ENCODE measurements around the gene RASGRF1.

DNA sequence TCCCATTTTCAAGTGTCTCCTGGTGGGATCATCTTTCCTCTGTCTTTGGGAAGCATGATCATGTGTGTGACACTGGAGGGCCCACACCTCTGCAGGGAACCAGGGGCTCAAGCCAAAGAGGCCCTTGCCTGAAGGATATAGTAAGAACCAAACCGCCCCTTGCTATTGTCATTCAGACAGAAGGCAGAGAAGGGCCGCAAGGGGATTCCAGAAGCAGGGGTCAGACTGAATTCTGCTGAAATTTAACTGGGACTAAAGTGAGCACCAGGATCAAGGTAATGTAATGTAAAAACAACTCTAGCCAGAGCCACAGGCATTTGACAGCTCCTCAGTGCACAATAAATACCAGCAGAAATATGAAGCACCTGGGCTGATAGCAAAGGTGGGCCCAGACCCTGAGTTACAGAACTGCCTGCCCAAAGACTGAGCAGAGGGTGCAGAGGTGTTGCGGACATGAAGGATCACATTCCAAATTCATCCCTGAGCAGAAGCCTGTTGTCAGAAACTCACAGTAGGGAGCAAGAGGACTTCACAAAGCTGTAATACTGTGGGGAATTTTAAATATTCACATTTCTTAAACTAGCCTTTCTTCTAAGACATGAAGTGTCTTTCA, 46.0 kb upstream of the RASGRF1 start:
- TF ChIP-seq, protein P1, sequence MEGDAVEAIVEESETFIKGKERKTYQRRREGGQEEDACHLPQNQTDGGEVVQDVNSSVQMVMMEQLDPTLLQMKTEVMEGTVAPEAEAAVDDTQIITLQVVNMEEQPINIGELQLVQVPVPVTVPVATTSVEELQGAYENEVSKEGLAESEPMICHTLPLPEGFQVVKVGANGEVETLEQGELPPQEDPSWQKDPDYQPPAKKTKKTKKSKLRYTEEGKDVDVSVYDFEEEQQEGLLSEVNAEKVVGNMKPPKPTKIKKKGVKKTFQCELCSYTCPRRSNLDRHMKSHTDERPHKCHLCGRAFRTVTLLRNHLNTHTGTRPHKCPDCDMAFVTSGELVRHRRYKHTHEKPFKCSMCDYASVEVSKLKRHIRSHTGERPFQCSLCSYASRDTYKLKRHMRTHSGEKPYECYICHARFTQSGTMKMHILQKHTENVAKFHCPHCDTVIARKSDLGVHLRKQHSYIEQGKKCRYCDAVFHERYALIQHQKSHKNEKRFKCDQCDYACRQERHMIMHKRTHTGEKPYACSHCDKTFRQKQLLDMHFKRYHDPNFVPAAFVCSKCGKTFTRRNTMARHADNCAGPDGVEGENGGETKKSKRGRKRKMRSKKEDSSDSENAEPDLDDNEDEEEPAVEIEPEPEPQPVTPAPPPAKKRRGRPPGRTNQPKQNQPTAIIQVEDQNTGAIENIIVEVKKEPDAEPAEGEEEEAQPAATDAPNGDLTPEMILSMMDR (conservative IDR thresholded peaks at IDR 0.05; ENCODE audit: low read length) = no peak
- TF ChIP-seq EZH2phosphoT487 (IDR thresholded peaks at IDR 0.05; ENCODE audit: borderline replicate concordance, low read depth, low read length) = no peak

Measured in OCI-LY7 (cell line).